KMS-11 (cell line): Measurements from ENCODE around the gene OLIG1.

Experiments used
- H2AFZ ChIP-seq: fragments of 200-600 bp; sonication (generic); 2 replicates; pipeline ENCODE4 v1.6.1; 2016; ENCODE audit warnings: antibody characterized with exemption, mixed run types, low read depth
- H3K27ac ChIP-seq: fragments of 200-600 bp; sonication (generic); 2 replicates; pipeline ENCODE4 v1.6.1; 2016; ENCODE audit warnings: mild to moderate bottlenecking, mixed run types
- H3K27me3 ChIP-seq: fragments of 200-600 bp; sonication (generic); 2 replicates; pipeline ENCODE4 v1.6.1; 2017; ENCODE audit warnings: mild to moderate bottlenecking, low read depth, mixed run types, moderate library complexity; ENCODE audit not compliant: insufficient read depth
- H3K36me3 ChIP-seq: fragments of 200-600 bp; sonication (generic); 2 replicates; pipeline ENCODE4 v1.6.1; 2017; ENCODE audit warnings: mild to moderate bottlenecking, mixed run types; ENCODE audit not compliant: insufficient read depth
- H3K4me1 ChIP-seq: fragments of 200-600 bp; sonication (generic); 2 replicates; pipeline ENCODE4 v1.6.1; 2016; ENCODE audit warnings: mild to moderate bottlenecking, low read depth, mixed run types; ENCODE audit not compliant: poor library complexity, severe bottlenecking
- H3K4me2 ChIP-seq: fragments of 200-600 bp; sonication (generic); 2 replicates; pipeline ENCODE4 v1.7.0; 2016; ENCODE audit warnings: mild to moderate bottlenecking, mixed run types
- H3K4me3 ChIP-seq: fragments of 200-600 bp; sonication (generic); IDR thresholded peaks from 2 replicates; pipeline ENCODE4 v1.6.1; 2017; ENCODE audit warnings: low read depth, low read length, mixed read lengths; ENCODE audit not compliant: insufficient read depth
- H3K79me2 ChIP-seq: fragments of 200-600 bp; sonication (generic); 2 replicates; pipeline ENCODE4 v1.6.1; 2016; ENCODE audit warnings: low read depth, mixed run types; ENCODE audit not compliant: insufficient read depth
- H3K9ac ChIP-seq: fragments of 200-600 bp; sonication (generic); 2 replicates; pipeline ENCODE4 v1.6.1; 2016; ENCODE audit warnings: mild to moderate bottlenecking, mixed run types
- H4K20me1 ChIP-seq: fragments of 200-600 bp; sonication (generic); 2 replicates; pipeline ENCODE4 v1.6.1; 2016; ENCODE audit warnings: mild to moderate bottlenecking, mixed run types; ENCODE audit not compliant: insufficient read depth
- CTCF ChIP-seq: fragments of 200-600 bp; sonication (generic); conservative IDR thresholded peaks from 2 replicates; pipeline ENCODE4 v1.6.1; 2017; ENCODE audit warnings: low read depth, mild to moderate bottlenecking, antibody characterized with exemption, low read length, moderate library complexity, mixed read lengths

The OLIG1 gene

GRCh38 chr21:33069994-33070743, at the start of gene OLIG1:
Gene OLIG1 (plus strand): TSS chr21:33070141. CDS start chr21:33070247, 106 bp downstream.
- H2AFZ ChIP-seq = peak within 1 kb of the TSS; percentile 42; the same call in 1 of the 2 replicates
- H3K4me2 ChIP-seq = peak within 1 kb of the TSS; percentile 40; the same call in 1 of the 2 replicates
- no peaks in the 10 kb centered on the region for H3K27me3 ChIP-seq
- peak within 1 kb of the TSS; percentile 40; the same call in 1 of the 2 replicates for H3K27ac ChIP-seq
- peaks cover 45% of the 10 kb centered on the region for H3K4me1 ChIP-seq
- no peaks in the 10 kb centered on the region for H3K36me3 ChIP-seq
- H4K20me1 ChIP-seq = no peaks in the 10 kb centered on the region
- no peak within 1 kb of the TSS for H3K4me3 ChIP-seq
- no peaks in the 10 kb centered on the region for H3K79me2 ChIP-seq
- peak within 1 kb of the TSS; percentile 50 for H3K9ac ChIP-seq
- TF ChIP-seq CTCF = no peak

- Histone ChIP-seq H3K27me3 (no peaks in the 10 kb centered on the region), H3K79me2 (no peaks in the 10 kb centered on the region), H3K27ac (no peak overlapping the region), H3K9ac (no peak overlapping the region), H3K4me3 (no peak overlapping the region), H3K36me3 (no peaks in the 10 kb centered on the region), H4K20me1 (no peaks in the 10 kb centered on the region), H2AFZ (no peak overlapping the region), H3K4me2 (no peak overlapping the region), H3K4me1 (no peaks in the 10 kb centered on the region)
- TF ChIP-seq CTCF = no peak
These were observed 49.3 kb upstream of the OLIG1 start for GRCh38 chr21:33020558-33021100.

- no peak overlapping the region for H3K9ac ChIP-seq
- no peaks in the 10 kb centered on the region for H3K27me3 ChIP-seq
- no peak overlapping the region for H3K27ac ChIP-seq
- TF ChIP-seq CTCF = no peak
- no peaks in the 10 kb centered on the region for H3K36me3 ChIP-seq
- H3K4me1 ChIP-seq = no peaks in the 10 kb centered on the region
- H2AFZ ChIP-seq = no peak overlapping the region
- H4K20me1 ChIP-seq = no peaks in the 10 kb centered on the region
- H3K4me2 ChIP-seq = no peak overlapping the region
- H3K4me3 ChIP-seq = no peak overlapping the region
- no peaks in the 10 kb centered on the region for H3K79me2 ChIP-seq
These were observed 48.8 kb upstream of the OLIG1 start for GRCh38 chr21:33021150-33021549.

- H3K9ac ChIP-seq = no peak overlapping the region
- no peak overlapping the region for H3K27ac ChIP-seq
- H3K27me3 ChIP-seq = no peaks in the 10 kb centered on the region
- no peaks in the 10 kb centered on the region for H4K20me1 ChIP-seq
- H3K79me2 ChIP-seq = no peaks in the 10 kb centered on the region
- no peaks in the 10 kb centered on the region for H3K4me1 ChIP-seq
- H3K4me2 ChIP-seq = no peak overlapping the region
- no peak overlapping the region for H2AFZ ChIP-seq
- H3K36me3 ChIP-seq = no peaks in the 10 kb centered on the region
- TF ChIP-seq CTCF = no peak
- no peak overlapping the region for H3K4me3 ChIP-seq
These were observed 48.3 kb upstream of the OLIG1 start for GRCh38 chr21:33021667-33022066.
